SKM-1 treated with dmso at 0.1 percent for 144 hours (cell line): ENCODE data around the gene DDIAS.
"Not testable (repeated sequence)": the region's sequence is repeated elsewhere in the genome, so short reads cannot be mapped to it uniquely, and the experiment has no call there.

Experiments
- DNase-seq: peaks from one replicate; lab custom pipeline; 2025; ENCODE audit not compliant: unreplicated experiment; lab: John Stamatoyannopoulos, UW

Gene DDIAS

GRCh38 chr11:82889133-82890001 is 12.2 kb upstream of the DDIAS start:
- DNase-seq, result peak; percentile 85

DNA sequence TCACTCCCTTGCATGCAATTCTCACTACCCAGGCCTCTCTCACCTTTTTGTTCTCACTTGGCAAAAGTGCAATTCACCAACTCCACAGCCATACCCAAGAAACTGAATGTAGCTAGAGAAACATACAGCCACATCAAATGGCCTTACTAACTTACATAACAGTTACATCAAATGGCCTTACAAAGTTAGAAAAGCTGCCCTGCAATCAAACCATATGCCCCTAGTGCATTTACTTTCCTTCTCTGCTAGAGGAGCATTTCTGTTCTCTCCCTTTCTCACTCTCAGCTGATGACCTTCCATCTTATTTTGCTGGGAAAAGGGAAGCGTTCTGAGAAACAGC is 11.6 kb upstream of the DDIAS start:
- no peak for DNase-seq

GRCh38 chr11:82890936-82891335 is 10.6 kb upstream of the DDIAS start:
- peak; percentile 79 for DNase-seq

DNA sequence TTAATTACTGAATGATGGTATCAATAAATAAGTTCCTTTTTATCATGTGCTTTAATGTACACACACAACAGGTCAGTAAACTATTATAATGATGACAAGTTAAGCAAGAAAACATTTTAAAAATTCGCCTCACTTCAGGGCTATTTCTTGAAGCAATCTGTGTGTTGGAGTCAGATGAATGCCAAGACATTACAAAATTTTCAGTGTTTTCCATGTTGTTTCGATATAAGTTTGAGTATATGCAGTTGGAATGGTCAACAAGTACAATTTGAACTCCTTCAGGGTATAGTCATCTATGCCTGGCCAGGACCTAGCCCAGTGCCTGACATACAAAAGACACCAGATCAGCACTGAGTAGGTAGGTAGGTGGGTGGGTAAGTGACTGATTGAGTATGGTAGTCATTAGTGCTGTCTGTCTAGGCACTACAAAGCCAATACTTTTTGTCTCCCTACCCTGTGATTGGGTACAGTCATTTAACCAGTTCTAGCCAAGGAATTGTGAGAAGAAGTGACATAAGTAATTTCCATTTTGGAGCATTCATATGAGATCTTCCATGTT is 8.8 kb upstream of the DDIAS start:
- DNase-seq, result no peak

- peak; percentile 58 for DNase-seq
These were observed 6.0 kb upstream of the DDIAS start for GRCh38 chr11:82895437-82896091.

GRCh38 chr11:82896183-82896582 is 5.4 kb upstream of the DDIAS start:
- no peak for DNase-seq

DNA sequence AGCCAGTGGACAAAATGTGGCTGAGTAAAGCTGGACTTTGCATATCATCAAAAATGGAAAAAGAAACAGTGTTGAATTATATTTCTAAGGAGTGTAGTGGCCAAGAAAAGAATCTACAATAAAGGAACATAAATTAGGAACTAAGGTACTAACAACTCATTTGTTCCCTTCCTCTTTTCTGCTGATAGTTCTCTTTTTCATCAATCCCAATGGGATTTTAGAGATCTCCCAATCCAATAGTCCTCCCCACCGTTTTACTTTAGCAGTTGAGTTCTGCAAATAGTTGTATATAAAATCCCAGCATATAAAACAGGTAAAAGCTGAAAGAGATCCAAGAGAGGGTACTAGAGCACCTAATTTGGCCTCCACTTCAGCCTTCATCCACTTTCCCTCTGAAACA is 3.3 kb upstream of the DDIAS start:
- peak; percentile 36 for DNase-seq

DNA sequence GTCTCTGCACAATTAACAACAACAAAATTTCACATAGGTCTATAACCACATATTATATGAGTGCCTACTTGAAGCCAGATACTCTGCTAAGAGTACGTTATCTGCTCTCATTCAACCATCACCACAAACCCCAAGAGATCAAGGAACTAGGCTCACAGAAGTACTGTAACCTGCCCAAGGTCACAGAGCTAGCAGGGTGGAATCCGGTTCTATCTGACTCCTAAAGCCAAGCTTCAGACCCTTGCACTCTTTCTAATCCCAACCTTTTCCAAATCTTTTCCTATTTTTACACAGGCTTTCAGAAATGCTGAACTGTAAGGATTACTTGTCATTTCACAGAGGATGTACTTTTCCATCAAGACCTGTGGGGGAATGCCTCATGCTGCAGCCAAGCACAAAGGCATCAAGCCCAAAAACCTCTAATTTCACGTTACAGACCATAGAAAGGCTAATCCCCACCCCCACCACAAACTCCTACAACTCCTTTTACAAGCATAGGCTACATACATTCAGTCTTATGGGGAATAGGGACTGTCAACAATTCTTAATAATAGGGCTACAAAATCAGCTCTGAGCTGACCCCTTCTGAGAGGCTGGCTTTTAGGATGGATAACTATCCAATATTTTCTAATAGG is 2.2 kb upstream of the DDIAS start:
- DNase-seq, result peak; percentile 5

GRCh38 chr11:82899957-82900276 is 1.6 kb upstream of the DDIAS start:
- DNase-seq, result no peak

DNA sequence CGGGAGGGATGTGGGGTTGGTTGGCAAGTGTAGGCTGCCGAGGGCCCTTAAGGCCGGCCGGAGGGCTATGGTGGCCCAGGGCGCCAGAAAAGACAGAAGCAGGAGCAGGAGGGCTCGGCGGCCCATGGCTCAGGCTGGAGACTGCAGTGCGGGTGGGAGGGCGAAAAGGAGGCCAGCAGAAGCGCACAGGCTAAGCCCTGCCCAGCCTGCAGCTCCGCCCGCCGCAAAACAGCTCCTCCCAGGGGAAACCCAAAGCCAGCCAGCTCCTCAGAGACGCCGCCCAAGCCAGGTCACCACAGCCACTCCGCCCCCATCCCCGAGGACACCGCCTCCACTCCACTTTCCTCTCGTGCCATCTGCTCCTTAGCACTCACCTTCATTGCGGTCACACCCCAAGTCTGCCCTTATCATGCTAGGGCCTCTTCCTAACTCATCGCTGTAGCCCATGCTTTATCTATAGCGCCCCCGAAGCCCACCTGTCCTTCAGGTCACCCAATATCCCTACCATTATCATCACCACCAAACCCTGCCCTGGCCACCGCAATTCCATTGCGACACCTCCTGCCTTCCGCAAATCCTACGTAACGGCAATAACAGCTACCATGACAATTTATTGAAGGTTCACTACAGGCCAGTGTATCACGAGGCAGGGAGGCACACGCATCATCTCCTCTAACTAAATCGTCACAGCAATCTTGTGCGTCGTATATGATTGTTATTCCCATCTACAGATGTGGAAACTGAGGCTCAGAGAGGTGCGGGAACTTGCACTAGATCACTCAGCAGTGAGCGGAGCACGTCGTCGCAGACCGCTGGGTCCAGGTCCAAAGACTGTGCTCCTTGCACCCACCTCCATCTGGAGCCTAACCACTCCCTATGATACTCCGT is 1.0 kb upstream of the DDIAS start, which contains the start of gene PRCP:
PRCP (minus strand) TSS at position 154 of the 888 bp plus-strand sequence; CDS start at position 126, 28 bp downstream.
- DNase-seq, result peak; percentile 92

- no peak for DNase-seq
These were observed 468 bp downstream of the DDIAS start for GRCh38 chr11:82901922-82902485.

DNA sequence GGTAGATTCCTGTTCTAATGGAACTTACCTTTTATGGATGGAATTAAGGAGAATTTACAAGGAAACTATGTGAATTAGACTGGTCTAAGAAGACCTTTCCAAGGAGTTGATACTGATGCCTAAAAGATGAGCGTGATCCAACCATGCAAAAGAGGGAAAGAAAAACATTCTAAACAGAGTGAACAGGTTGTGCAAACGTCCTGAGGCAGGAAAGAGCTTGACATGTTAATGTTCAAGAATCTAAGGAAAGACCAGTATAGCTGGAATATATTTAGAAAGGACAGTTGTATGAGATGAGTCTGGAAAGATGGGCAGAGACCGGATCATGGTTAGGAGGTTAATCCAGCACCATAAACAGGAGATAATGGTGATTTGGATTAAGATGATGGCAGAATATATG is 1.3 kb downstream of the DDIAS start:
- no peak for DNase-seq

DNA sequence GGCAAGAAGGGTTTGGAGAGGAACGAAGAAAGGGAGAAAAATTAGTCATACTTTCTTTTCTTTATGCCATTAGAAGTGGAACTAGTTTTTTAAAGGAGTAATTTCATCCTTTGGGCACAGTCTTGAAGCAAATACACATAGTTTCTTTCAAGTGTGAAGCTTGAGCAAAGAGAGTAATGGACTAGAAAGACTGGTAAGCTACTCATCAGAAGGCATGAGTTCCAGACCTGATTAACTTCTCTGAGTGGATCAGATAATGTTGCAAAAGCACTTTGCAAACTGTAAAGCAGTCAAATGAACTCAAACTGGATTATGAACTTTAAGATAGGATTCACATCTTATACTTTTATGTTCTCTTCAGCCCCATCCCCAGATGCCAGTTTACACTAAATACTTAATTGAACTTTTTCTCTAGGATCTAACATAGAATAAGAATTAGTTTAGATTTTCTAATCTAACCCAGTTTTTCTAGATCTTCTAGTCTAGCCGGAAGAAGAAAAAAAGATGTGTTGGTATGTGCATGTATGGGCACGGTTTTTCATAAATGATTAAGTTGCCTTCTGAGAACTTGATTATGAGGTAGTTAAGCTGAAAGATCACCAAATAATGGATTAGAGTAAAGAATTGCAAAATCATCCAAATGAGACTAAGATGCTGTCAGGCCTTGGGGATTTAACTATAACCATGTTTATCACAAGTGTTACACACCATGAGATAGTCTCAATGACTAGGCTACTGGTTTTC is 2.5 kb downstream of the DDIAS start:
- DNase-seq, result no peak

DNA sequence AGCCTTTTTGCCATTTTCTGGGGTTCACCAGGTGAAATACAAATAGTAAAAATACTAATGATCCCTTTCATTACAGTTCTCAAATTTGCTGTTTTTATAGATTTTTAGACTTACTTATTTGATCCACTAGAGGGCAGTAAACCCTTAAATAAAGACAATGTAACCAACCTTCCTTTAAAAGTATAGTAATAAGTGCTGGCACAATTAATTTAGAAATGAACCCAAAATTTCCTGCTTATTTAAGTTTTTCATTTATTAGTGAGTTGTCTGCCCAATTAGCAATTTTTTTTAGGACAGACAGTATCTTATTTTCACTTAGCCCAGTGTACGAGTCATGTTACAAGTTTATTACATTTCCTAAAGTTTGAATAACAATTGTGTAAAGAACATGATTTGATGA is 4.7 kb downstream of the DDIAS start:
- peak; percentile 52 for DNase-seq

GRCh38 chr11:82906931-82907330 is 5.4 kb downstream of the DDIAS start:
- DNase-seq, result no peak

DNA sequence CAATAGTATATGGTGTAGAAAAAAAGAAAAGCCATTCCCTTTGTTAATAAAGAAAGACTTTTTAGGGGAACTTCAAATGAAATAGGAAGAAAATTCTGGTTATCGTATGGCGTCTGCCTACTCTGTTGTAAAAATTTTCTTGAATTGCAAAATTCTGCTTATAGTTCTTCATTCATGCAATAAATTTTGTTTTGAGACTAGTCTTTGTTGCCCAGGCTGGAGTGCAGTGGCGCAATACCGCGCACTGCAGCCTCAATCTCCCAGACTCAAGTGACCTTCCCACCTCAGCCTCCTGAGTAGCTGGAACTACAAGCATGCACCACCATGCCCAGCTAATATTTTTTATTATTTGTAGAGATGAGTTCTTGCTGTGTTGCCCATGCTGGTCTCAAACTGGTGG is 5.8 kb downstream of the DDIAS start:
- no peak for DNase-seq

GRCh38 chr11:82908311-82908710 is 6.8 kb downstream of the DDIAS start:
- no peak for DNase-seq

- no peak for DNase-seq
These were observed 7.6 kb downstream of the DDIAS start for GRCh38 chr11:82909015-82909640.

GRCh38 chr11:82919786-82920185 is 18.2 kb downstream of the DDIAS start:
- not testable (repeated sequence) for DNase-seq
